Effector memory CD4-positive, alpha-beta T cell (primary cell): ENCODE measurements around the gene MED25.
A peak's percentile ranks its signal among the peaks of the same experiment; 100 is the strongest.

Experiments used
- DNase-seq, 3 donors: peaks; one replicate each; pipeline ENCODE4 v3.0.0-alpha.2; 2020
- H3K27ac ChIP-seq: 2 replicates; pipeline ENCODE4 v1.7.0; 2013; ENCODE audit warnings: mild to moderate bottlenecking, low read length, moderate library complexity; ENCODE audit not compliant: insufficient read depth, poor library complexity, severe bottlenecking
- H3K27me3 ChIP-seq: replicated peaks from 2 replicates; pipeline ENCODE4 v1.7.0; 2013; ENCODE audit warnings: mild to moderate bottlenecking, low read length; ENCODE audit not compliant: insufficient read depth, control insufficient read depth, poor library complexity, severe bottlenecking
- H3K36me3 ChIP-seq: 2 replicates; pipeline ENCODE4 v1.7.0; 2013; ENCODE audit warnings: mild to moderate bottlenecking, low read length, moderate library complexity; ENCODE audit not compliant: control insufficient read depth, insufficient read depth
- H3K4me1 ChIP-seq: 2 replicates; pipeline ENCODE4 v1.7.0; 2013; ENCODE audit warnings: low read length, mild to moderate bottlenecking; ENCODE audit not compliant: control insufficient read depth, insufficient read depth, poor library complexity, severe bottlenecking
- H3K4me3 ChIP-seq: 2 replicates; pipeline ENCODE4 v1.7.0; 2013; ENCODE audit warnings: low read length, low read depth, mild to moderate bottlenecking; ENCODE audit not compliant: insufficient read depth, poor library complexity, severe bottlenecking
- H3K9me3 ChIP-seq: 2 replicates; pipeline ENCODE4 v1.7.0; 2013; ENCODE audit warnings: mild to moderate bottlenecking, low read length, moderate library complexity; ENCODE audit not compliant: control insufficient read depth

The MED25 gene

DNA sequence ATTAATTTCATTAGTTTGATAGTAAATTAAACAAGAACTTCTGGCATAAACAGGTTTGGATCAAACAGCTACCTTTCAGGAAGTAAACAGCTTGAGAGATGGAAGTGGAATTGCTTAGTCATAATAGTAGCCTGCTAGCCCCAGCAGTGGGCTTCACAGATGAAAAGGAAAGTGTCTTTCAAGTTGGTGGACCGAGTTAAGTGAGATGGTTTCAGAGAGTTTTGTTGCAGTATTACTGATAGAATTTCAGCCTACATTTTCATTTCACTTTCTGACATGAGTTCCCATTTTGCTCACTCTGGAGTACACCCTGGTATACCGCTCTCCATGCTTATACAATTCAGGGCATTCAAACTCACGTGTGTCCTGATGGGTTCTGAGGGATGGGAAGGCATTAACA is 30.8 kb downstream of the MED25 start:
- no peaks in the 10 kb centered on the region for H3K27me3 ChIP-seq
- no peak overlapping the region for H3K27ac ChIP-seq
- DNase-seq = no peak
- H3K36me3 ChIP-seq = no peaks in the 10 kb centered on the region
- H3K9me3 ChIP-seq = no peaks in the 10 kb centered on the region
- peaks cover 3% of the 10 kb centered on the region for H3K4me1 ChIP-seq
- H3K4me3 ChIP-seq = no peak overlapping the region

DNA sequence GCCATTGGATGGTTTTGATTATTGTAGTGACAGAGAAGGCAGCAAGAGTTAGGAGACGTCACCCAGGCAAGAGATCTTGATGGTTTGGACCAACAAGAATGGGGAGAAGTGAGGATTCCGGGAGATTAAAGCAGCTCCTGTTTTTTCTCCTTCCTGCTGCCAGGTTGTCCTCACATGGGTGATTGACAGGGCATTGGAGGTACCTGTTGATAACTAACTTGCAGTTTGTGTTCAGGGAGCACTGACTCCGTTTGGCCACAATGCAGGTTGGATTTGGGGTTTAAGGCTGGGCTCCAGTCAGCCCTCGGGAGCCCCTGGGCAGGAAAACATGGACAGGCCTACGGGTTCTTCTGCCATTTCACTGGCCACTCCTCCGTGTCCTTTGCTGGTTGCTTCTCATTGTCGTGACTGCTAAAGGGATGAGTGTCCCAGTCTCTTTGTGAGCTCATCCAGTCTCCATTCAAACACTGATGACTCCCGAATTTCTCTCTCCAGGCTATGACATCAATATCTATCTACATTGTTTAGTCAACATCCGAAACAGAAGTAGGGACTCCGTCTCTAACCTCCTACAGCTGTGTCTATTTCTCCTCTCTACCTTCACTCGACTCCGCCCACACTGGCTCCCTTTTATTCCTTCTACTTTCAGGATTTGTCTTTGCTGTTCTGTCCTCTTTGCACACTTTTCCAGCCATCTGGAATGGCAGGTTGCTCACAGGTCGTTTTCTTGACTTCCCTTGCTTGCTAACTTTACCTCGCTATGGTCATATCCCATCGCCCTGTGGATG is 31.5 kb downstream of the MED25 start:
- H3K27me3 ChIP-seq = no peaks in the 10 kb centered on the region
- no peaks in the 10 kb centered on the region for H3K9me3 ChIP-seq
- H3K4me3 ChIP-seq = no peak overlapping the region
- no peaks in the 10 kb centered on the region for H3K36me3 ChIP-seq
- H3K27ac ChIP-seq = no peak overlapping the region
- DNase-seq = no peak
- peaks cover 3% of the 10 kb centered on the region for H3K4me1 ChIP-seq

GRCh38 chr19:49850221-49850486 is 32.1 kb downstream of the MED25 start:
- H3K4me3 ChIP-seq = peak overlapping the region; percentile 98
- no peak for DNase-seq
- peak overlapping the region; percentile 95 for H3K27ac ChIP-seq
- no peaks in the 10 kb centered on the region for H3K9me3 ChIP-seq
- H3K4me1 ChIP-seq = peaks cover 3% of the 10 kb centered on the region
- no peaks in the 10 kb centered on the region for H3K27me3 ChIP-seq
- H3K36me3 ChIP-seq = peaks cover 3% of the 10 kb centered on the region

- Histone ChIP-seq H3K4me3 (peak within 1 kb of the TSS; percentile 98), H3K27ac (peak within 1 kb of the TSS; percentile 95), H3K9me3 (no peaks in the 10 kb centered on the region), H3K36me3 (peaks cover 8% of the 10 kb centered on the region), H3K4me1 (peaks cover 3% of the 10 kb centered on the region), H3K27me3 (no peaks in the 10 kb centered on the region)
- DNase-seq = peak; percentile 76 to 82 (median 78)
These were observed 32.6 kb downstream of the MED25 start, which contains the start of gene PTOV1 for GRCh38 chr19:49850487-49851342. TSS of gene PTOV1 (plus strand) at chr19:49851159.

GRCh38 chr19:49851456-49852259 is 33.6 kb downstream of the MED25 start:
- H3K27ac ChIP-seq = peak overlapping the region; percentile 40
- no peaks in the 10 kb centered on the region for H3K27me3 ChIP-seq
- H3K36me3 ChIP-seq = peaks cover 16% of the 10 kb centered on the region
- peaks cover 3% of the 10 kb centered on the region for H3K4me1 ChIP-seq
- DNase-seq = peak in 1 of 3 donors; percentile 15
- H3K4me3 ChIP-seq = peak overlapping the region; percentile 98
- no peaks in the 10 kb centered on the region for H3K9me3 ChIP-seq

- Histone ChIP-seq H3K9me3 (no peaks in the 10 kb centered on the region), H3K27me3 (no peaks in the 10 kb centered on the region), H3K36me3 (peaks cover 20% of the 10 kb centered on the region), H3K27ac (no peak overlapping the region), H3K4me3 (no peak overlapping the region), H3K4me1 (peaks cover 3% of the 10 kb centered on the region)
- DNase-seq = no peak
These were observed 34.6 kb downstream of the MED25 start for GRCh38 chr19:49852631-49853126.

DNA sequence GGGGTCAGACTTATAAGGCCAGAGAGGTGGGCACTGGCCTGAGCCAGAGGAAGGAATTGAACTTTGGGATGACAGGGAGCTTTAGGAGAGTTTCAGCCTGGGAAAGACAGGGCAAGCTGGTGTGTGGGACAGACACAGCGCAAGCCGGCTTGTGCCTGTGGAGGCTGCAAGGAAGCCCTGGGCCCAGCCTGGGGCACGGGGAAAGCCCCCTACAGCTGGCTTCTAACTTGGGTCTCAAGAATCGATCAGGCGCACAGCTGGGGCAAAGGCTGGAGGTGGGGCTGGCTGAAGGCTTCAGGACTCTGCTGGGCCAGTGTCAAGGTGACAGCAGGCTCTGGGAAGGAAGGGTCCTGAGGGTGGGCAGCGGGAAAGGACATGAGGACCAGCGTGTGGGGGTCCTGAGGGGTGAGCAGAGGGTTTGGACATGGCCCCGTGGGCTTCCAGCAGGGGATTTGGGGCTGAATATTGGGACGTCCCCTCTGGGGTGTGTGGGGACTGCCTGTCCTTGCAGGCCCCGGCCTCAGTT is 35.8 kb downstream of the MED25 start:
- Histone ChIP-seq H3K4me3 (no peak overlapping the region), H3K36me3 (peaks cover 32% of the 10 kb centered on the region), H3K27me3 (no peaks in the 10 kb centered on the region), H3K4me1 (peaks cover 3% of the 10 kb centered on the region), H3K27ac (no peak overlapping the region), H3K9me3 (no peaks in the 10 kb centered on the region)
- DNase-seq = no peak

- Histone ChIP-seq H3K27me3 (no peaks in the 10 kb centered on the region), H3K27ac (no peak overlapping the region), H3K4me1 (peaks cover 3% of the 10 kb centered on the region), H3K4me3 (no peak overlapping the region), H3K36me3 (peaks cover 34% of the 10 kb centered on the region), H3K9me3 (no peaks in the 10 kb centered on the region)
- DNase-seq = no peak
These were observed 36.5 kb downstream of the MED25 start for GRCh38 chr19:49854378-49855263.

- H3K9me3 ChIP-seq = no peaks in the 10 kb centered on the region
- no peak overlapping the region for H3K4me3 ChIP-seq
- H3K27ac ChIP-seq = no peak overlapping the region
- H3K36me3 ChIP-seq = peaks cover 40% of the 10 kb centered on the region
- peaks cover 3% of the 10 kb centered on the region for H3K4me1 ChIP-seq
- no peaks in the 10 kb centered on the region for H3K27me3 ChIP-seq
- DNase-seq = no peak
These were observed 37.2 kb downstream of the MED25 start for GRCh38 chr19:49855277-49855675.
